ENCODE results near the gene SGF29.
"Not testable (repeated sequence)": the region's sequence is repeated elsewhere in the genome, so short reads cannot be mapped to it uniquely, and the experiment has no call there.

The SGF29 gene

DNA sequence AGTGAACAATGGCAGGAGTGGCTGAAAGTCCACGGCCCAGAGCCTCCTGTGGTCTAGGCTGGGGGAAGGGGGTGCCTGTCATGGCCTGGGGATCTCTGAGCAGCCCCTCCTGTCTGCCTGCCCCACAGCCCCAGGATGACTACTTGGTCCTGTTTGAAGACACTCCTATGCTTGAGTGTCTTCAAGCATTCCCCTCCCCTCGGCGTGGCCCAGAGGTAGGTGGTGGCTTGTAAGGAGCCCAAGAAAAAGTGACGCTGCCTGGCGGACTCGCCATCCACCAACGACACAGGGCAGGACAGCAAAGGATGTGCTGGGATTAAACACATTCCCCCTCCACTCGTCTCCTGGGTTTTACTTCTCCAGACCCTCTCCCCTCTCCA lies 50.5 kb downstream of the SGF29 start:
- Histone ChIP-seq H3K9me2 (replicated peaks; ENCODE audit: insufficient read depth, low read length) (no peaks in the 10 kb centered on the region), H3K4me3 (ENCODE audit: insufficient read depth, low read length, poor library complexity, severe bottlenecking) (no peak overlapping the region), H3K27ac (ENCODE audit: low read depth, low read length) (no peak overlapping the region), H3K79me2 (ENCODE audit: insufficient read depth, low read length) (no peaks in the 10 kb centered on the region), H3K9me3 (ENCODE audit: insufficient read depth, low read length) (no peaks in the 10 kb centered on the region), H3F3A (ENCODE audit: insufficient read depth) (no peaks in the 10 kb centered on the region), H3K27me3 (ENCODE audit: low read length) (no peaks in the 10 kb centered on the region), H2AFZ (ENCODE audit: low read depth, low read length, severe bottlenecking) (no peak overlapping the region), H3K4me2 (ENCODE audit: low read depth, low read length, poor library complexity, severe bottlenecking) (no peak overlapping the region), H3K36me3 (ENCODE audit: low read length) (no peaks in the 10 kb centered on the region), H4K20me1 (ENCODE audit: low read depth, low read length) (no peaks in the 10 kb centered on the region), H3K9ac (ENCODE audit: low read length) (no peak overlapping the region)
- TF ChIP-seq, protein P1, sequence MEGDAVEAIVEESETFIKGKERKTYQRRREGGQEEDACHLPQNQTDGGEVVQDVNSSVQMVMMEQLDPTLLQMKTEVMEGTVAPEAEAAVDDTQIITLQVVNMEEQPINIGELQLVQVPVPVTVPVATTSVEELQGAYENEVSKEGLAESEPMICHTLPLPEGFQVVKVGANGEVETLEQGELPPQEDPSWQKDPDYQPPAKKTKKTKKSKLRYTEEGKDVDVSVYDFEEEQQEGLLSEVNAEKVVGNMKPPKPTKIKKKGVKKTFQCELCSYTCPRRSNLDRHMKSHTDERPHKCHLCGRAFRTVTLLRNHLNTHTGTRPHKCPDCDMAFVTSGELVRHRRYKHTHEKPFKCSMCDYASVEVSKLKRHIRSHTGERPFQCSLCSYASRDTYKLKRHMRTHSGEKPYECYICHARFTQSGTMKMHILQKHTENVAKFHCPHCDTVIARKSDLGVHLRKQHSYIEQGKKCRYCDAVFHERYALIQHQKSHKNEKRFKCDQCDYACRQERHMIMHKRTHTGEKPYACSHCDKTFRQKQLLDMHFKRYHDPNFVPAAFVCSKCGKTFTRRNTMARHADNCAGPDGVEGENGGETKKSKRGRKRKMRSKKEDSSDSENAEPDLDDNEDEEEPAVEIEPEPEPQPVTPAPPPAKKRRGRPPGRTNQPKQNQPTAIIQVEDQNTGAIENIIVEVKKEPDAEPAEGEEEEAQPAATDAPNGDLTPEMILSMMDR (IDR thresholded peaks at IDR 0.05; ENCODE audit: insufficient read depth, low read length, poor library complexity, severe bottlenecking): no peak
- TF ChIP-seq EZH2phosphoT487 (conservative IDR thresholded peaks at IDR 0.05; ENCODE audit: low read length): no peak

DNA sequence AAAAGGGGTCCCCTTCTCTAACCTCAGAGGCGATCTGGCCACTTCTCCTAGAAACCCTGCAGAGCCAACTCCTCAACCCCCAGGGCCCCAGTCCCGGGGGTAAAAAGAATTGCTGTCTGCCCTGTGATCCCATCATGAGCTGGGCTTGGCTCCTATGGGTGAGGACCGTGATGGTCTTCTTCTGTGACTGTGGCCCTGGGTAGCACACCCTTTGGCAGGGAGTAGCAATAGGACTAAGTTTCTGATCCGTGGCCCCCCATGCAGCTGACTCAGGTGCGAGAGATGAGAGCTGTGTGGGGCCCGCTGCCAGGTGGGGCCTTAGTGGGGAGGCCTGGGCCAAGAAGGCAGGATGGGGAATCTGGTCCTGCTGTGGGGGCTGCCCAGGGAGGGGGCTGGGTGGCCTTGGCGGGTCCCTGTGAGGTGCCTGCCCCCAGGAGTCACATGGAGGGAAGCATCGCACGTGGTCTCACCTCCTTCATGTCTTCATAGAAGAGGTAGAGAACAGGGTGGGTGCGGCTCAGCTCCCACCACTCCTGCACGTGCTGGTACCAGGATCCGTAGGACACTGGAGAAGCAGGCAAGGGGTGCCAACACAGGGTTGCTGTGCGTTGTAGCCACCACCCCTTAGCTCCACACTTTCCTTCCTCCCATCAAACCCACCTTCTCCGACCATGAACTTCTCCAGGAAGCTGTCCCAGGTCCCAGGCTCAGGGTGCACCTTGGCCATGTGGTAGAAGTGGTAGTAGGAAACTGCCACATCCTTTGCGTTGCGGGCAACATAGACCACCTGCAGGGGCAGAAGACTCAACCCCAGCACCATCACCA lies 52.8 kb downstream of the SGF29 start:
- no peaks in the 10 kb centered on the region for H3K27me3 ChIP-seq (ENCODE audit: low read length)
- no peaks in the 10 kb centered on the region for H3K9me2 ChIP-seq (replicated peaks; ENCODE audit: insufficient read depth, low read length)

DNA sequence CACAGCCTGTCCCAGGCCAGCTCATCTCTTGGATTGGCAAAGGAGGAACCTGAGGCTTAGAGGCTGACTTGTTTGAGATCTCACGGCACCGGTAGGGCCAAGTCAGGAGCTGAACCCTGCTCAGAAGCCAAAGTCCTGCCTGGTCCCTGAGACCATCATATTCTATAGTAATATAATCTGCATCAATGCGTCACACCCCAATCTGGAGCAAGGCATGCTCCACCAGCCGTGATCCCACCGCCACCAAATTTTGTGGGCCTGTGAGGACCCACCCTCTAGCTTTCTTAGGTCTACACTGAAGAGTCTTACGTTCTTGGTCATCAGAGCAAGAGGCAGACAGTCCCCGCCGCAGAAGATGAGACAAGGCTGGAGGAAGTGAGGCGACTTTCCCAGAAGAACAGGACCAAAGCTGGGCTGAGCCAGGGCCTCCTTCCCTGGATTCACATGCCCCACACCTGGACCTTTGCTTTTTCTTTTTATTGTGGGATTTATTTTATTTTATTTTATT lies 53.5 kb downstream of the SGF29 start:
- H4K20me1 ChIP-seq (ENCODE audit: low read depth, low read length): no peaks in the 10 kb centered on the region
- H3K79me2 ChIP-seq (ENCODE audit: insufficient read depth, low read length): no peaks in the 10 kb centered on the region
- no peak overlapping the region for H3K4me2 ChIP-seq (ENCODE audit: low read depth, low read length, poor library complexity, severe bottlenecking)
- no peaks in the 10 kb centered on the region for H3K9me2 ChIP-seq (replicated peaks; ENCODE audit: insufficient read depth, low read length)
- H3K27ac ChIP-seq (ENCODE audit: low read depth, low read length): no peak overlapping the region
- no peak overlapping the region for H3K9ac ChIP-seq (ENCODE audit: low read length)
- no peak overlapping the region for H2AFZ ChIP-seq (ENCODE audit: low read depth, low read length, severe bottlenecking)
- H3F3A ChIP-seq (ENCODE audit: insufficient read depth): no peaks in the 10 kb centered on the region
- H3K36me3 ChIP-seq (ENCODE audit: low read length): no peaks in the 10 kb centered on the region
- no peaks in the 10 kb centered on the region for H3K27me3 ChIP-seq (ENCODE audit: low read length)
- H3K9me3 ChIP-seq (ENCODE audit: insufficient read depth, low read length): no peaks in the 10 kb centered on the region
- TF ChIP-seq, protein P1 (IDR thresholded peaks at IDR 0.05; ENCODE audit: insufficient read depth, low read length, poor library complexity, severe bottlenecking): no peak
- TF ChIP-seq EZH2phosphoT487 (conservative IDR thresholded peaks at IDR 0.05; ENCODE audit: low read length): no peak
- no peak overlapping the region for H3K4me3 ChIP-seq (ENCODE audit: insufficient read depth, low read length, poor library complexity, severe bottlenecking)

More for the DNA sequence above, 52.8 kb downstream of the SGF29 start:
- Histone ChIP-seq H3K9ac (ENCODE audit: low read length) (no peak overlapping the region), H3K4me3 (ENCODE audit: insufficient read depth, low read length, poor library complexity, severe bottlenecking) (no peak overlapping the region), H3K4me2 (ENCODE audit: low read depth, low read length, poor library complexity, severe bottlenecking) (no peak overlapping the region), H3F3A (ENCODE audit: insufficient read depth) (no peaks in the 10 kb centered on the region), H3K79me2 (ENCODE audit: insufficient read depth, low read length) (no peaks in the 10 kb centered on the region), H3K36me3 (ENCODE audit: low read length) (no peaks in the 10 kb centered on the region), H4K20me1 (ENCODE audit: low read depth, low read length) (no peaks in the 10 kb centered on the region), H2AFZ (ENCODE audit: low read depth, low read length, severe bottlenecking) (no peak overlapping the region), H3K27ac (ENCODE audit: low read depth, low read length) (no peak overlapping the region), H3K9me3 (ENCODE audit: insufficient read depth, low read length) (no peaks in the 10 kb centered on the region)
- TF ChIP-seq, protein P1 (IDR thresholded peaks at IDR 0.05; ENCODE audit: insufficient read depth, low read length, poor library complexity, severe bottlenecking): no peak

DNA sequence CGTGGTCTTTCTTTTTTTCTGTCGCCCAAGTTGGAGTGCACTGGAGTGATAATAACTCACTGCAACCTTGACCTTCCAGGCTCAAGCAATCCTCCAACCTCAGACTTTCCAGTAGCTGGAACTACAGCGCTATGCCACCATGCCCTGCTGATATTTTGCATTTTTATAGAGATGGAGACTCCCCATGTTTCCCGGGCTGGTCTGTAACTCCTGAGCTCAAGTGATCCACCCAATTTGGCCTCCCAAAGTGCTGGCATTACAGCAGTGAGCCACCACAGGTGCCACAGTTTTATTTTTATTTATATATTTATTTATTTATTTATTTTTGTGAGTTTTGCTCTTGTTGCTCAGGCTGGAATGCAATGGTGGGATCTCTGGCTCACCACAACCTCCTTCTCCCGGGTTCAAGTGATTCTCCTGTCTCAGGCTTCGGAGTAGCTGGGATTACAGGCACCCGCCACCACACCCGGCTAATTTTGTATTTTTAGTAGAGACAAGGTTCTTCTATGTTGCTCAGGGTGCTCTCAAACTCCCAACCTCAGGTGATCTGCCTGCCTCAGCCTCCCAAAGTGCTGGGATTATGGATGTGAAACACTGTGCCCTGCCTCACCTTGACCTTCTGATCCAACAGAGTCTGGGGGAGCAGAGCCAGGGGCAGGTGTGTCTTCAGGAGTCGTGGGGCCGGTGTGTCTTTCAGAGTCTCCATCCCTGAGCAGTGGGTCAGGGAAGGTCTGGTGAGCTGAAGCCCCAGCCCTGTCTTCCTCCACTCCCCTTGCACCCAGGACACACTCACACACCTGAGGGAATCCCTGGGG lies 54.2 kb downstream of the SGF29 start:
- not testable (repeated sequence) for H2AFZ ChIP-seq (ENCODE audit: low read depth, low read length, severe bottlenecking); H3K27ac ChIP-seq (ENCODE audit: low read depth, low read length); H3K27me3 ChIP-seq (ENCODE audit: low read length); H3F3A ChIP-seq (ENCODE audit: insufficient read depth); H3K9ac ChIP-seq (ENCODE audit: low read length); H3K9me3 ChIP-seq (ENCODE audit: insufficient read depth, low read length); H3K9me2 ChIP-seq (replicated peaks; ENCODE audit: insufficient read depth, low read length); H4K20me1 ChIP-seq (ENCODE audit: low read depth, low read length); H3K4me3 ChIP-seq (ENCODE audit: insufficient read depth, low read length, poor library complexity, severe bottlenecking); H3K4me2 ChIP-seq (ENCODE audit: low read depth, low read length, poor library complexity, severe bottlenecking); H3K36me3 ChIP-seq (ENCODE audit: low read length); H3K79me2 ChIP-seq (ENCODE audit: insufficient read depth, low read length)

DNA sequence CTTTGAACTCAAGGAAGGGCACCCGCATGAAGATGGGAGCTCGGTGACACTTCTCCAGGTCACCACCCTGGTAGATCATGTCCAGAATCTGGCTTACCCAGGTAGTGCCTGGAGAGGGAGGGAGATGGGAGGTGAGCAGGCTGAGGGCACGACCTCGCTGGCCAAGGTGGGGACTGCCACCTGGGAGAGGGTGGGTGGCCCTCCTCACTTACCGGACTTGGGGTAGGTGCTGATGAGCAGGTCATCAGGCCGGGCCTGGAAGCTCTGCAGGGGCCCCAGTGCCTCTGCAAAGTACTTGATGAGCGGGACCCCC lies 54.7 kb downstream of the SGF29 start:
- H3K4me2 ChIP-seq (ENCODE audit: low read depth, low read length, poor library complexity, severe bottlenecking); H3K79me2 ChIP-seq (ENCODE audit: insufficient read depth, low read length); H3K36me3 ChIP-seq (ENCODE audit: low read length); H3K9me2 ChIP-seq (replicated peaks; ENCODE audit: insufficient read depth, low read length); H3F3A ChIP-seq (ENCODE audit: insufficient read depth); H4K20me1 ChIP-seq (ENCODE audit: low read depth, low read length); H3K9me3 ChIP-seq (ENCODE audit: insufficient read depth, low read length); H2AFZ ChIP-seq (ENCODE audit: low read depth, low read length, severe bottlenecking); H3K9ac ChIP-seq (ENCODE audit: low read length); H3K4me3 ChIP-seq (ENCODE audit: insufficient read depth, low read length, poor library complexity, severe bottlenecking); H3K27ac ChIP-seq (ENCODE audit: low read depth, low read length); H3K27me3 ChIP-seq (ENCODE audit: low read length): not testable (repeated sequence)

Measured in SU-DHL-6 (cell line).